Endothelial cell (in vitro differentiated cells): ENCODE measurements around the gene NDUFS4. TPM values are rescaled to one million over a fixed set of nuclear protein-coding genes. Genes with fewer than 3 reads are reported as not detected.

ENCODE experiments used
- DNase-seq: peaks from one replicate; pipeline ENCODE4 v3.0.0; 2021; ENCODE audit warnings: low spot score
- H3K27ac Mint-ChIP-seq: one replicate; pipeline ENCODE4 v1.8.0; 2021; ENCODE audit warnings: mixed read lengths, inconsistent platforms; ENCODE audit not compliant: unreplicated experiment
- H3K27me3 Mint-ChIP-seq: one replicate; pipeline ENCODE4 v1.8.0; 2021; ENCODE audit warnings: mild to moderate bottlenecking, moderate library complexity, mixed read lengths, inconsistent platforms; ENCODE audit not compliant: unreplicated experiment
- H3K36me3 Mint-ChIP-seq: one replicate; pipeline ENCODE4 v1.8.0; 2021; ENCODE audit warnings: mild to moderate bottlenecking, low read depth, mixed read lengths, inconsistent platforms; ENCODE audit not compliant: unreplicated experiment
- H3K4me1 Mint-ChIP-seq: one replicate; pipeline ENCODE4 v1.8.0; 2021; ENCODE audit warnings: mild to moderate bottlenecking, mixed read lengths, inconsistent platforms; ENCODE audit not compliant: unreplicated experiment
- H3K4me3 Mint-ChIP-seq: one replicate; pipeline ENCODE4 v1.8.0; 2021; ENCODE audit warnings: mild to moderate bottlenecking, mixed read lengths, inconsistent platforms; ENCODE audit not compliant: unreplicated experiment
- H3K9me3 Mint-ChIP-seq: one replicate; pipeline ENCODE4 v1.8.0; 2021; ENCODE audit warnings: mixed read lengths, inconsistent platforms; ENCODE audit not compliant: unreplicated experiment
- total RNA-seq: library from RNA; stranded (reverse); fragmentation: NEBNext Ultra II Directional; extraction: Animal tissue kit (Norgen Biotek cat#: 25700); gene quantifications from one replicate; pipeline ENCODE4 v1.2.1, GENCODE V29; 2021; ENCODE audit not compliant: unreplicated experiment
- TF ChIP-seq, protein P1 (sequence below): fragments of 200-600 bp; sonication (generic); IDR thresholded peaks from one replicate; pipeline ENCODE4 v1.5.0; 2021; ENCODE audit warnings: antibody characterized with exemption; ENCODE audit not compliant: unreplicated experiment

Gene NDUFS4
- total RNA-seq, 1 donor from 2014 or later, result 88.8 TPM

DNA sequence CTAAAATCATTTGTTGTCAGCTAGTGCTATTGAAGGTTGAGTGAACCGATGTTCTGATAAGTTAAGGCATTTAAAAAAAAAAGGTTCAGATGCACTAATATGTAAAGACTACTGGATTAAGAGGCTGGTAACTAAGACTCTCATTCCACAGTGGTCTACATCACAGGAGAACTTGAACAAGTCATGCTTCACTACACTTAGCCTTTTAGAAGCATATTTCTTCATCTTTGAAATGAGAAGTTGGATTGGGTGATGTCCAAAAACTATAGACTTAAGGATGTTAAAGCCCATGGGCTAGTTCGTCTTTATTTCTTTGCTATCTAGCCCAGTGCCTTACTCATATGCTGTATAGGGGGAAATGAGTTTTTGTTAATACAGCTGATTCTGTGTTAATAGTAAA, 107.2 kb downstream of the NDUFS4 start:
- no peaks in the 10 kb centered on the region for H3K9me3 Mint-ChIP-seq
- no peak overlapping the region for H3K4me3 Mint-ChIP-seq
- peaks cover 5% of the 10 kb centered on the region for H3K4me1 Mint-ChIP-seq
- TF ChIP-seq, protein P1, sequence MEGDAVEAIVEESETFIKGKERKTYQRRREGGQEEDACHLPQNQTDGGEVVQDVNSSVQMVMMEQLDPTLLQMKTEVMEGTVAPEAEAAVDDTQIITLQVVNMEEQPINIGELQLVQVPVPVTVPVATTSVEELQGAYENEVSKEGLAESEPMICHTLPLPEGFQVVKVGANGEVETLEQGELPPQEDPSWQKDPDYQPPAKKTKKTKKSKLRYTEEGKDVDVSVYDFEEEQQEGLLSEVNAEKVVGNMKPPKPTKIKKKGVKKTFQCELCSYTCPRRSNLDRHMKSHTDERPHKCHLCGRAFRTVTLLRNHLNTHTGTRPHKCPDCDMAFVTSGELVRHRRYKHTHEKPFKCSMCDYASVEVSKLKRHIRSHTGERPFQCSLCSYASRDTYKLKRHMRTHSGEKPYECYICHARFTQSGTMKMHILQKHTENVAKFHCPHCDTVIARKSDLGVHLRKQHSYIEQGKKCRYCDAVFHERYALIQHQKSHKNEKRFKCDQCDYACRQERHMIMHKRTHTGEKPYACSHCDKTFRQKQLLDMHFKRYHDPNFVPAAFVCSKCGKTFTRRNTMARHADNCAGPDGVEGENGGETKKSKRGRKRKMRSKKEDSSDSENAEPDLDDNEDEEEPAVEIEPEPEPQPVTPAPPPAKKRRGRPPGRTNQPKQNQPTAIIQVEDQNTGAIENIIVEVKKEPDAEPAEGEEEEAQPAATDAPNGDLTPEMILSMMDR, result no peak
- H3K27ac Mint-ChIP-seq, result no peak overlapping the region
- H3K36me3 Mint-ChIP-seq, result peaks cover 27% of the 10 kb centered on the region
- peaks cover 2% of the 10 kb centered on the region for H3K27me3 Mint-ChIP-seq
- no peak for DNase-seq

DNA sequence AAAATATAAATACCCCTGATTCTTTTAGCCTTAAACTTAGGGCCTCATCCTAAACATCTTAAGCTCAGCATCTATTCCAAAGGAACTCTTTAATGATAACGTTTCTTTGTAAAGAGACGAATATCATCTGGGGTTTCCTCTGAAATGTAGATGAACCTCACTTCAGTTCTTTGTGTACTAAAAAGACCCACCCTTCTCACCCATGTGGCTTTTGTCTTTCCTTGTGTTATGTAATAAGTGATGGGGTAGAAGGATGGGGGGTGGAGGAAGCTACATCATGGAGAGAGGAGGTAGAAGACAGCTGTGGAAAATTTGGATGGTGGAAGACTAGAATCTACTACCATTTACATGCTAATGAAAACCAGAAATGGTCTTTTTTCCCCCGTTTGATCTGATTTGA, 111.0 kb downstream of the NDUFS4 start:
- H3K27ac Mint-ChIP-seq, result no peak overlapping the region
- no peak for DNase-seq
- H3K4me3 Mint-ChIP-seq, result no peak overlapping the region
- peaks cover 5% of the 10 kb centered on the region for H3K4me1 Mint-ChIP-seq
- TF ChIP-seq, protein P1, result no peak
- peaks cover 9% of the 10 kb centered on the region for H3K36me3 Mint-ChIP-seq
- no peaks in the 10 kb centered on the region for H3K9me3 Mint-ChIP-seq
- H3K27me3 Mint-ChIP-seq, result peaks cover 2% of the 10 kb centered on the region

DNA sequence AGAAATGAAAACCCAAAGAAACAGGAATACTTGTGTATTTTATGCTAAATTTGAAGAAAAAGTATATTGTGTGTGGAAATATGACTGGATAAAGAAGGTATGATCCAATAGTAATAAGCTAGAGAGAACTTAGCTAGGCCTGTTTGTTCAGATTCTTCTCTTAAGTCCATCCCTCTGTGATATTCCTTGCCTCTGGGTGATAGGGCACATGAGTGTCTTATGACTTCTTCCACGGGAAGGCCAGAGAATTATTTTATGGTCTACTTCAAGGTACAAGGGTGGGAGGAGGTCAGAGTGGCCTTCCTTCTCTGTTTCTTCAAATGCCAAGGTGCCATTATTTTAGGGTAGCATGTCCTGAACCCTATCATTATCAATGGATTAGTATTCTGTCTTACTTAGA, 113.7 kb downstream of the NDUFS4 start:
- Mint-ChIP-seq H3K27ac (no peak overlapping the region), H3K4me3 (no peak overlapping the region), H3K9me3 (no peaks in the 10 kb centered on the region), H3K27me3 (no peaks in the 10 kb centered on the region), H3K4me1 (peaks cover 5% of the 10 kb centered on the region), H3K36me3 (peaks cover 3% of the 10 kb centered on the region)
- no peak for DNase-seq
- TF ChIP-seq, protein P1, result no peak

DNA sequence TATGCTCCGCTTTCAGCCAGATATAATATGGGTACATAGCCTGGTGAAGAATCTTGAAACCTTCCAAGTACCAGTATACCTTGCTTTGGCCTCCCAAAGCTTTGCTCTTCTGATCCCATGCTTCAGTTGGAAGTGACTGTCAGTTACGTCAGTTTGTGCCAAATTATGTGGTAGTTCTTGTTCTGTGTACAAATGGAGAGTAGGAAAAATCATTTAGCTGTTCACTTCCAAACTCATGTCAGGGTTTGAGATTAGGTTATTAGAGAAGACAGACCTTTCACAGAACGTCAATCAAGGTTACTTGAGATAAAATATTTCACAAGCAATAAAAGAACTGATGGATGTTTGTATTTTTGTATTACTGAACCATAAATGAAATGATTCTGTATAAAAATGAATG, 117.2 kb downstream of the NDUFS4 start:
- Mint-ChIP-seq H3K9me3 (no peaks in the 10 kb centered on the region), H3K27me3 (no peaks in the 10 kb centered on the region), H3K4me1 (no peaks in the 10 kb centered on the region)

DNA sequence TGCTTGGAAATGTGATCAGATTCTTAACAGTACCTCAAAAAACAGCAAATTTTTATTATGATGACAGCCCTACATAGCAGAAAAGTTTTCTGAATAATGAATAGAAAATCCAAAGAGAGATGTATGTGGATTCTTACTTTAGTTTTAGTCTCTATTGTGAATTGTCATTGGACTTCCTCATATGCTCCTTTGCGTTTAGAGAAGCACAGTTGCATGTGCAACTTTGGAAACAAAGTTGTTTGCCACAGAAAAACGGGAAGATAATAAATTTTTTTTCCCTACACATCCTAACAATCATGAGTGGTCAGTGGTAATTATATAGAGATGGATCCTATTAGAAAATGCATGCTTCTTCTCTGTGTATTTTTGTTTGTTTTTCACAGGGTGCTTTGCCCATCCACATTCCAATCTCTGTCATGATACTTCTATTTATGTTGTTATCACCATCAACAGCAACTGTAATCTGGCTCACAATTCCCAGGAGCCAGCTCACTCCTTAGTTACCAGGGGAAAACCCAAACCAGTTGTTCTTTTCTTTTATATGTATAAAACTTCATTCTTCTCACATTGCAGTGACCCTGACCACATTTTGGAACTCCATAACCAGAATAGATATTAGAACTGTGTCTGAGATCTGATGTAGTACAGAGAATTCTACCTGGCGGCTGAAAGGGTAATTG, 118.7 kb downstream of the NDUFS4 start:
- no peak for DNase-seq

More for the DNA sequence above, 117.2 kb downstream of the NDUFS4 start:
- no peak for DNase-seq
- Mint-ChIP-seq H3K36me3 (peaks cover 3% of the 10 kb centered on the region), H3K4me3 (no peak overlapping the region), H3K27ac (no peak overlapping the region)
- TF ChIP-seq, protein P1, result no peak

More for the DNA sequence above, 118.7 kb downstream of the NDUFS4 start:
- Mint-ChIP-seq H3K9me3 (no peaks in the 10 kb centered on the region), H3K27me3 (no peaks in the 10 kb centered on the region), H3K27ac (no peak overlapping the region), H3K36me3 (no peaks in the 10 kb centered on the region), H3K4me3 (no peak overlapping the region), H3K4me1 (no peaks in the 10 kb centered on the region)
- TF ChIP-seq, protein P1, result no peak
